ENCODE data around the gene MCRS1.

MCRS1 gene

GRCh38 chr12:49557917-49558215, 10.1 kb downstream of the MCRS1 start:
- no peak overlapping the region for H3K27ac ChIP-seq
- peak; percentile 60 for TF ChIP-seq CTCF (conservative IDR thresholded peaks at IDR 0.05)

GRCh38 chr12:49557187-49557916, 10.6 kb downstream of the MCRS1 start:
- no peak overlapping the region for H3K27ac ChIP-seq
- TF ChIP-seq CTCF (conservative IDR thresholded peaks at IDR 0.05) = no peak

- no peak overlapping the region for H3K27ac ChIP-seq
- no peak for TF ChIP-seq CTCF (conservative IDR thresholded peaks at IDR 0.05)
Measured at GRCh38 chr12:49556391-49557186, 11.4 kb downstream of the MCRS1 start.

- TF ChIP-seq CTCF (conservative IDR thresholded peaks at IDR 0.05) = no peak
Measured at GRCh38 chr12:49555631-49556390, 12.1 kb downstream of the MCRS1 start.

GRCh38 chr12:49554266-49554665, 13.7 kb downstream of the MCRS1 start:
- TF ChIP-seq CTCF (conservative IDR thresholded peaks at IDR 0.05) = no peak
- H3K27ac ChIP-seq = no peak overlapping the region

More at GRCh38 chr12:49555631-49556390, 12.1 kb downstream of the MCRS1 start:
- no peak overlapping the region for H3K27ac ChIP-seq

- peak; percentile 84 for TF ChIP-seq CTCF (conservative IDR thresholded peaks at IDR 0.05)
- H3K27ac ChIP-seq = no peak overlapping the region
Measured at GRCh38 chr12:49553512-49554088, 14.3 kb downstream of the MCRS1 start.

- TF ChIP-seq CTCF (conservative IDR thresholded peaks at IDR 0.05) = no peak
- H3K27ac ChIP-seq = no peak overlapping the region
Measured at GRCh38 chr12:49552899-49553298, 15.0 kb downstream of the MCRS1 start.

Data from VCaP (cell line).